Stimulated activated CD8-positive, alpha-beta memory T cell treated with anti-CD3 and anti-CD28 coated beads, Interleukin-15, amount 100 ng/mL, for 24 hours (primary cell): ENCODE measurements around the gene DCBLD1.
"Not testable (repeated sequence)": the region's sequence is repeated elsewhere in the genome, so short reads cannot be mapped to it uniquely, and the experiment has no call there.

ENCODE experiments used
- DNase-seq: peaks from one replicate; pipeline ENCODE4 v3.0.0-alpha.2; 2020; ENCODE audit warnings: low read depth

The DCBLD1 gene

DNA sequence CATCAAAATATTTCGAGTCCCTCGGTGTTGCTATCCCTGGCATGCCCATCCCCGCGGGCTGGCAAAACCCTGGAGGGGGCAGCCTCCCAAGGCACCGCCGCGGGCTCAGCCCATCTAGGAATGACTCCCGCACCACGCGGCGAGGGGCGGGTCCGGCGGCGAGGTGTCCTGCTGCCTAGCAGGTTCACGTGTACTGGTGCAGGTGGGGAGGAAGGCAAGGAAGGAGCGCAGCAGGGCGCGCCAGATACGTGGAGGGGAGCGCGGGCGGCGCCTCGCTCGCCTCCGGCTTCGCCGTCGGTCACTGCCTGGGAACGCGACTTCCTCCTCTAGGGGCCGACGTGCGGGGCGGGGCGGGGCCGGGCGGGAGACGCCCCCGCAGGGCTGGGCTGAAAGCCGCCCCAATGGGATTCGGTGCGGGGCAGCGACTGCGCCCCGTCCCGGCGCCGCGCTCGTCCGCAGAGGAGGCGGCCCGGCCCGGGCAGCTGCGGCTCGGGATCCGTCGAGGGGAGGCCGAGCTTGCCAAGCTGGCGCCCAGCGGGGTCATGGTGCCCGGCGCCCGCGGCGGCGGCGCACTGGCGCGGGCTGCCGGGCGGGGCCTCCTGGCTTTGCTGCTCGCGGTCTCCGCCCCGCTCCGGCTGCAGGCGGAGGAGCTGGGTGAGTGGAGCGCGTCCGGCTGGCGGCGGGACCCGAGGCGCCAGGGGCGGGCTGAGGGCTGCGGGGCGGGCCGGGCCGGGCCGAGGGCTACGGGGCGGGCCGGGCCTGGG lies at the start of gene DCBLD1:
TSS of gene DCBLD1 (plus strand) at position 435 of the 764 bp plus-strand sequence. CDS start at position 543, 108 bp downstream.
- peak; percentile 22 for DNase-seq

DNA sequence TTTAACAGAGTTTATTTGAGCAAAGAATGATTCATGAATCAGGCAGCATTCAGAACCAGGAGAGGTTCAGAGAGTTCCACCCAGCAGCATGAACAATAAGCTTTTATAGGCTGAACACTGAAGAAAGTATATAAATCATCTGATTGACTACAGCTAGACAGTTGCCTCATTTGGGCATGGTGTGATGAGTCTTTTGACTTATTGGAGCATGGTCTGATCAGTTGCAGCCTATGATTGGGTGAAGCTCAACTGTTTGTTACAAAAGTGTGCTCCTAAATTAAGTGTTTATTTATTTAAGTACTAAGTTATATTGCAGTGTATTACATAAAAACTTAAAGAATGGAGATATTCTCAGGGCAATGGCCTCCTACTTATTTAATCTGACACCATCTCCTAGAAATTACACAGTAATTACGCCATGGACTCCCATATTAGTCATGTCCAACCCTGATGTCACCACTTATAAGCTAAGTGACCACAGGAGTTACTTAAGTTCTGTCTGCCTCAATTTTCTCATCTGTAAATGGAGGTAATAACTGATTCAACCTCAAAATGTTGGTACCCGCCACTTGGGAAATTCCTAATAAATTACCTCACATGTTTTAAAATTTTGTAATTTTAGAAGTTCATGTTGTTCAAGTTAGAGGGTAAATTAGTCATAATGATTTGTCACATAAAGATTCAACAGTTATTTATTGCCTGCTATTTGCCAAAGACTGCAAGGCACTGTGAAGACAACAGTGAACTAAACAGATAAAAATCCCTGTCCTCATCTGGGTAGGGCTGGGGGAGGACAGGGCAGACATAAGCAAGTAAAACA lies 41.6 kb upstream of the DCBLD1 start:
- DNase-seq, result no peak

DNA sequence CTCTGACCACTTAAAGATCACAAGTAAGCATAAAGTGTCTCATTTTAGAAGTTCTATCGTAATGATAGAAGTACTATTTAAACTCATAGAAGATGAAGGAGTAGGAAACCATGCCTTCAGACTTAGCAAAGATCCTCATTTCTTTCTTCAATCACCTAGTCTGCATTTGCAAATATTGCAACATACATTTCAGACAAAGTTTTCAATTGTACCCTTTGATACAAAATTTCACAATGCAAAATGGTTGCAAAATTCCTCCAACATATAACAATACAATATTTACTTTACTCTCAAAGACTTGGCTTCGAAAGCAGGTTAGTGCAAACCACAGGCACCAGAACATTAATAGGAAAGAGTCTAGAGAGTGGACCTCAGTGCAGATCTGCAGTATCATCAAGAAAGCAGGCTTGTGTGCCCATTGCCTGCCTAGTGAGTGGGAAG lies 40.6 kb upstream of the DCBLD1 start:
- DNase-seq, result no peak

DNA sequence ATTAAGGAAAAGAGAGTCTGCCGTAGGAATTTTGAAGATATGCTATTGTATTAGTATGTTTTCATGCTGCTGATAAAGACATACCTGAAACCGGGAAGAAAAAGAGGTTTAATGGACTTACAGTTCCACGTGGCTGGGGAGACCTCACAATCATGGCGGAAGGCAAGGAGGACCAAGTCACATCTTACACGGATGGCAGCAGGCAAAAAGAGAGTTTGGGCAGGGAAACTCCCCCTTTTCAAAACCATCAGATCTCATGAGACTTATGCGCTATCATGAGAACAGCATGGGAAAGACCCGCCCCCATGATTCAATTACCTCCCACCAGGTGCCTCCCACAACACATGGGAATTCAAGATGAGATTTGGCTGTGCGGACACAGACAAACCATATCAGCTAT lies 40.2 kb upstream of the DCBLD1 start:
- DNase-seq, result not testable (repeated sequence)

DNA sequence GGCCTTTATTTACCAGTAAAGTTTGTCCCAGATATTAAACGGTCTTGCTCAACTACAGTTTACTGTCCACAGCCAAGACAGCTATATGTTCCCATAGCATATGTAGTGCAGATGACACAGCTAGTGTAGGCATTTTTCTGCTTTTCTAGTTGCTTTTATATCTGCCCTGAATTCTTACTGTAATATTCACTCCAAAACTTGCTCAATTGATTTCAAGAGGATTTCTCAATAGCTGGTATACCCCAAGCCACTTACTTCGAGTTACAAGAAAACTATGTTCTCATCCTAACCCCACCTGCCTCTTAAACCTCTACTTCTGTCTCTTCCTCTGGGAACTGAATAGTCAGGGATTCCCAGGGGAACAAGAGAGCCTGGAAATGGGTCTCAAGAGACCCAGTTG lies 37.9 kb upstream of the DCBLD1 start:
- no peak for DNase-seq

DNA sequence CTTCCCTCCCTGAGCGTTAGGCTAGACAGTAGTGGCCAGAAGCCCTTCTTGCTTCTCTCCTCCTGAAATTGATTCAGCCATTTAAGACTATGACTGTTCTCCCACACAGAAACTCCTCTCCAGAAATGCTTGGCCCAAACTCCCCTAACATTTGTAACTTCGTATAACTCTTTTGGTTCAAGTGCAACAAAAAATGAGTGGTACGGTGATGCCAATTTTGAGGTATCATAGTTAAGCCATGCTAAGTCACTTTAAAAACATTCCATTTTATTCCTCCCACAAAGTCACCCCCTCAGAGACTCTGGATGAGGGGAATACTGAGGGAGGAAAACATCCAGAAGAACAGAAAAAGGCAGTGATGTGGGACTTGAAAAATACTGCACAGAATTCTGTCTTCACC lies 35.6 kb upstream of the DCBLD1 start:
- no peak for DNase-seq

DNA sequence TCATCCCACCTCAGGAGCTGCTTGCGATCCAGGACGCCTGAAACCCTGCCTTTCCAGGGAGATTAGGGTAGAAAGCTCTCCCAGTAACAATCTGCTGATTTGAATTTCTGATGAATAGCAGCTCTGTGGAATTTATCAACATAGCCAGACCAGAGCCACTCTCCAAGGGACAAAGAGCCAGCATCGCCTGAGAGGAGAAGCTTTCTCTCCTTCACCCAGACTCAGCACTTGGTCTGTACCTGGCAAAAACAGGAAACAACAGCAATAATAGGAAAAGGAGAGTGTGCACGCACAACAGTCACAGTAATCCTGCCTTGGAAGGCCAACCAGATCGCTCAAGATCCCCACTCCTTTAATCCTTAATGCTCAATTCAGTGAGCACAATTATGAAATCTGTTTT lies 34.5 kb upstream of the DCBLD1 start:
- no peak for DNase-seq

DNA sequence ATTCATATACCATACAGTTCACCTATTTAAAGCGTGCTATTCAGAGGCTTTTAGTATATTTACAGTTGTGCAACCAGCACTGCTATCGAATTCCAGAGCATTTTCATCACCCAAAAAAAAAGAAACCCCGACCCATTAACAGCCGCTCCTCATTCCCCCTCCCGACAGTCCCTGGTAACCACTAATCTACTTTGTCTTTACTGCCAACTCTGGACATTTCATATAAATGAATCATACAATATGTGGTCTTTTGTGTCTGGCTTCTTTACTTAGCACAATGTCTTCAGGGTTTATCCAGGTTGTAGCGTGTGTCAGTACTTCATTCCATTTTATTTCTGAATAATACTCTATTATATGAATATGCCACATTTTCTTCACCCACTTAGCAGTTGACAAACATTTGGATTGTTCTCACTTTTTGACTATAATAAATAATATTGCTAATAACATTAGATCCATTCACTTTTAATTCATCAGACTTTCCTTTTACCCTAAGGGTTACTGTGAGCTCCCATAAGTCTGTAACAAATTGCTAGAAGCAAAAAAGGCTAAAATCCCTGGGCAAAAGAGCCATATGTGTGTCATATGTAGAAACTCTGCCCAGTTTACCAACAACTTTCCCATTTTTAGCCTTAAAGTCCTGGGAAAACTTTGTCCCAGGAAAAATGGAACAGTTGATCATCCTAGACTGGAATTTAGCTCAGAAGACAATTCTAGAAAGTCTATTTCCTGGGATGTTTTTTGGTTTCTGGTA lies 33.6 kb upstream of the DCBLD1 start:
- no peak for DNase-seq

DNA sequence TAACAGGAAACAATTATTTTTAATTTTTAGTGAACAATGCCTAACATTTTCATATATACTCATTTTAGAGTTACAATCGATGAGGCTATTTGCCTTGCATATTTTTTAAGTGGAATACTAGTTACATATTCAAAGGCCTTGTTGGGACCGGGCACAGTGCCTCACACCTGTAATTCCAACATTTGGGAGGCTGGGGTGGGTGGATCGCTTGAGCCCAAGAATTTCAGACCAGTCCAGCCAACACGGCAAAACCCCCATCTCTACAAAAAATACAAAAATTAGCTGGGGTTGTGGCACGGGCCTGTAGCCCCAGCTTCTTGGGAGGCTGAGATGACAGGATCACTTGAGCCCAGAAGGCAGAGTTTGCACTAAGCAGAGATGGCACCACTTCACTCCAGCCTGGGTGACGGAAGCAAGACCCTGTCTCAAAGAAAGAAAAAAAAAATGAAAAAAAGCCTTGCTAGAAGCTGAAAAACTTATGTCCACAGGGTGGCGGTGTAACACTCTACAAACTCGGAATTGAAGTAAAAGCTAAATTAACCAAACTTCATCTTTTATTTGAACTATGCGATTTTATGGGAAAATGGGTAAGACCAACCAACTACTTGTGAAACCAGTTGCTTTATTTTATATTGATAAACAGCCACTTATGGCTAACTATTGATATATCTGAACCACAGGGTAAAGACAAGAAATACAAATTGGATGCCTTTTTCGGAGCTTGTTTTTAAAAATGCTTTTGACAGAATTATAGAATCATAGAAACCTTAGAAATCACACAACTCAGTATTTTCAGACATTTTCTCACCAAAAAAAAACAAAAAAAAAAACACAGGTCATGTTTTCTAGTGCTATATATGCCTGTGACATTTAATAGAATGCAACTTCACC lies 32.7 kb upstream of the DCBLD1 start:
- no peak for DNase-seq

DNA sequence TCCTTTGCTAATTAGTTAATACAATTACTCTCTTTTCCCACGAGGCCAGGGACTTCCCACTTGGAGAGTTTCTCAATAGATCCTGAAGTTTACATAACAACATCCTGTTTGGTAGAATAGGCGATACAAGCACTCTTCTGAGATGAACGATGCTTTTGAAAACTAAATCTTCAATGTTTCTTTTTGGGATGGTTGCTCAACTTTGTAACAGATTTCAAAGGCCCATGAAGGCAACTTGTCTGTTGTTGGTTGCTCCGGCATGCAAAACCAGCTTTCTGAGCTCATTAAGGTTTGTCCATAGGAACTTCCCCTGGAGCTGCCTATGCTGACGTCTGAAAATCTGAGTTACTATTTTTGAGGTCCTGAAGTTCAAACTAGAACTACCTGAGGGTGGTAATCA lies 30.8 kb upstream of the DCBLD1 start:
- no peak for DNase-seq

DNA sequence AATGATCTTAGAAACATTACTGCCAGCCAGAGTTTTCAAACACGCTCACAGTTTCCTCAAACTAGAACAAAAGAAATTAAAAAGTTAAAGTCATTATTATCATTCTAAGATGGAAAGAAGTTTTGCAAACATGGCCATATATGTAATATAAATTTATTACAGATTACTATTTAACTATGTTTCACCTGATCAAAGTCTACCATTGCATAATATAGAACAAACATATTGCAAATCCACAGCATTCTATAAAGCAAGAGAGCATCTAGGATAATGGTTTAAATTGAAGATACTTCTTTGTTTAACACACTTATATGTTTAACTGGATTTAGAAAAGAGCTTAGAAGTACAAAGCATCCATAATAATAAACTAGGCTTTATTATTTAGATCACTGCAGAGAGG lies 26.2 kb upstream of the DCBLD1 start:
- DNase-seq, result no peak

DNA sequence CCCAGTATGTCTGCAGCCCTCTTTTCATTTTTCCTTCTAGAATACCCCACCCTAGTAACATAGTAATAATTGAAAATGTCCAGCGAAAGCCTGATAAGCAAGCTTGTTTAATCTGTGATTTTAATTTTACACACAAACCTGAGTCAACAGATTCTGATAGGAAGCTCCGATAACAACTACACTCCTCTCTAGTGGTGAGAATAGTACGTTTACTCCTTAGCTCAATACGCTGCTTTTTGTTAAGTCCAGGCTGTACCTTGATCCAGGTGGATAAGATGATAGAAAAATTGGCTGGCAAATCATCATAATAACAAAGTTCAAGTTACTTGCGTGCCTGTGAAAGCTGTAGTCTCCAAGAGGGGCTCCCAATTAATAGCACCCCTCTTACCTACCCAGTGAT lies 25.5 kb upstream of the DCBLD1 start:
- no peak for DNase-seq

DNA sequence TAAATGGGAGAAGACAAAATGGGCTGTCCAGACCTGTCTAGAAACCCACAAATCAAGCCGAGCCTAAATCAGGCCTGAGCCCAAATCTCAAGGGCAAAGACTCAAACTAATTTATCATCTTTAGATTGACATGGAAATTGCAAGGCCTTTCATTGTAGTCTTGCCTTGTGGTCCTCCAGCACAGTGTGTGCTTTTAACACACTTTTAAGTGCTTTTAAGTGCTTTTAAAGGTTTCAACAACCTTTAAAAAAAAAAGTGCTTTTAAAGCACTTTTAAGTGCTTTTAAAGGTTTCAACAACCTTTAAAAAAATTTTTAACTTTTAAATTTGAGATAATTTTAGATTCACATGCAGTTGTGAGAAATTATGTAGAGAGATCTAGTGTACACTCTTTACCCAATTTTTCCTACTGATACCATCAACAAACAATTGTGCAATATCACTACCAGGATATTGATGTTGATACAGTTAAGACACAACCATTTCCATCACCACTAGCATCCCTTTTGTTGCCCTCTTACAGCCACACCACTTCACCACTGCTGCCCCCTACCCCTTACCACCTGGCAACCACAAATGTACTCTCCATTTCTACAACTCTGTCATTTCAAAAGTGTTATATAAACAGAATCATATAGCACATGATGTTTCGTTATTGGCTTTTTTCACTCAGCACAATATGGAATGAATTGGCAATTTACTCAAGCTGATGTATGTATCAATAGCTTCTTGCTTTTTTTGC lies 23.1 kb upstream of the DCBLD1 start:
- DNase-seq, result no peak

DNA sequence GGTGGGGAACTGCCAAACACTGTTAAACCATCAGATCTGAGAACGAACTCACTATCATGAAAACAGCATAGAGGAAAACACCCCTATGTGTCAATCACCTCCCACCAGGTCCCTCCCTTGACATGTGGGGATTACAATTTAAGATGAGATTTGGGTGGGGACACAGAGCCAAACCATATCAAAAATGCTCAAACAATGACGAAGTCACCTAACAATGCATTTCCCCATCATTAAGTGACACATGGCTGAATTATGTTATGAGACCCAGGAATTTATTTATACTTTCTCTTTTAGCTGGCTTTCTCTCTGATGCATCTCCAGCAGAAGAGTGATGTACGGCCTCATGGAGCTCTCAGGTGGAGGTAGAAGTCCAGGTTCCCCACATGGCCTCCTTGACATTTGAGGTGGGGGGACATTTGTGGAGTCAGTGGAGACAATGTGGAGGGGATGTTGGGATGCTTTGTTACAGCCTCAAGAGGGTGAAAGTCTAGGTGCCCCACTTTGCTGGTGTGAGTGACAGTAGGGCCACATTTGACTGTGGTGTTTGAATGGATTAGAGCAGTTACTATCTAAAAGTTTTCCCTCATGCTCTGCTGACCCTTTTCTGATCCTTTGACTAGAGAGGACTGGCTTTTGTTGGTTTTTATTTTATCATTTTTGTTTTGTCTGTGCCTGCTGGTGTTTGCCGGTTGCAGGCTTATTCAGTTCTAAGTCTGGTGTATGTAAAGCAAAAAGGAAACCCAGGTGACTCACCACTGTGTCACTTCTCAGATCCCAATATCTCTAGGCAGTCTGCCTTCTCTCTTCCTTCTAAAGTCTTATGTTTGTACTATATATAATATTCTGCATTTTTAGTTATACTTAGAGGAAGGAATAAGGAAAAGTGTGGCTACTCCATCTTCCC lies 18.5 kb upstream of the DCBLD1 start:
- no peak for DNase-seq

DNA sequence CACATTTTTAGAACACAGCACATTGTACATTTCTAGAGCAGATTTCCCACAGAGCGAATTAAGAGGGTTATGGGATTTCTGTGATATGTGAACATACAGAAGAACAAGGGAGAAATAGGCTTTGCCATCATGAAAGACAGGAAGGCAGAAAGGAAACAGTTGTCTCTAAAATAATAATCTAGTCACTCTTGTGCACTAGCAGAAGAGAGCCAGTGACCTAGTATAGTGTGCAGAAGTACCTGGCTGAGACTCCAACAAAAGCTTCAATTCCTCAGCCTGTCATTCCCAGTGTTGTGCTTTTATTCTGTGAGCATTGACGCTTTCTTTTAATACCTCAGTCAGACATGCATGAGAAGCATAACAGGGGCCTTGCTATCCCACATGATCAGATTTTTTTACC lies 17.8 kb upstream of the DCBLD1 start:
- no peak for DNase-seq

DNA sequence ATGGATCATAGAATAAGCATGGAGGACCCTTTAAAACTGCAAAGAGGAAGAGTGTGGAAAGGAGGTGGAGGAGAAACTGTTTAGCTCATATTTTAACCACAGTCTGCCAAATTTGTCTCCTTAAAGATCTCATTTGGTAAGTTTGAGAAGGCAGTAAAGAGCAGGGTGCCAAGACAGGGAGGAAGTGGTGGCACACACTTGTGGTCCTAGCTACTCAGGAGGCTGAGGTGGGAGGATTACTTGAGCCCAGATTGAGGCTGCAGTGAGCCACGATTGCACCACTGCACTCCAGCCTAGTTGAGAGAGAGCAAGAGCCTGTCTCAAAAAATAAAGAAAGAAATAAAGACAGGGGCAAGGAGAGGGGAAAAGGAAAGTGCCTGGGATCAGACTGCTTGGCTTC lies 16.8 kb upstream of the DCBLD1 start:
- no peak for DNase-seq

DNA sequence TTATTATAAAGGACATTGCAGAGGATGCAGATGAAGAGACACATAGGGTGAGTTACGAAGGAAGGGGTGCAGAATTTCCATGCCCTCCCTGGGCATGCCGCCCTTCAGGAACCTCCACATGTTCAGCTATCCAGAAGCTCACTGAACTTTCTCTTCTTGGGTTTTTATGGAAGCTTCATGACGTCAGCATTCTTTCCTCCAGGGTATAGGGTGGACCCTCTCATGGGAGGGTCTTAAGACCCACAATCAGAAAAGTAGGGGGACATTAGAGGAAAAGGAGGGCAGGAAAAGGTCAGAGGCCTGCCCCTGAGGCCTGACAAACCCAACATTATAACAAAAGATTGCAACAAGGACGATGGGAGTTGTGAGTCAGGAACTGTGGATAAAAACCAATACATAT lies 14.6 kb upstream of the DCBLD1 start:
- DNase-seq, result no peak

DNA sequence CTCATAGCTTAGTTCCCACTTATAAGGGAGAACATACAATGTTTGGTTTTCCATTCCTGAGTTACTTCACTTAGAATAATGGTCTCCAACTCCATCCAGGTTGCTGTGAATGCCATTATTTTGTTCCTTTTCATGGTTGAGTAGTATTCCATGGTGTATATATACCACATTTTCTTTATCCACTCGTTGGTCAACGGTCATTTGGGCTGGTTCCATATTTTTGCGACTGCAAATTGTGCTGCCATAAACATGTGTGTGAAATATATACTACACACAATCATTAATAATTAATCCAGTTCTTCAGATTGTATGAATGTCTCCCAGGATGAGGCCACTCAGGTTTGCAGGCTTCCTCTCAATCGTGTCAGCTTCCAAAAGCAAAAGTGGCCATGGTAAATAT lies 13.9 kb upstream of the DCBLD1 start:
- not testable (repeated sequence) for DNase-seq

DNA sequence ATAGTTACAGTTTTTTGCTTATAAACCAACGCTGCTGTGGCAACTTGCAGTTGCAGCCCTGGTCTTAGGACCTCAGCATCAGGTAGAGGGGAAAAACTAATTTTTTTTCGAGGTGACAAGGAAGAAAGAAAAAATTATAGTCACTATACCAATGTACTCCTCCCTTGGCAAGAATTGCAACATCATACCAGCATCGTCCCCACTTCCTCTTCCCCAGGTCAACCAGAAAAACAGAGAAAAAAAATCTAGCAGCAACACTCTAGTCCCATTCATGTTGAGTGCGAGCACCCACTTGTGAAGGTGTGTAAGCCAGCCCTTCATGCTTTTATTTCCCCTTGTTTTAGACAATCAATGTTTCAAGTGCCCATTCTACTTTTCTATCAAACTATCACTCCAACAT lies 13.1 kb upstream of the DCBLD1 start:
- DNase-seq, result no peak

DNA sequence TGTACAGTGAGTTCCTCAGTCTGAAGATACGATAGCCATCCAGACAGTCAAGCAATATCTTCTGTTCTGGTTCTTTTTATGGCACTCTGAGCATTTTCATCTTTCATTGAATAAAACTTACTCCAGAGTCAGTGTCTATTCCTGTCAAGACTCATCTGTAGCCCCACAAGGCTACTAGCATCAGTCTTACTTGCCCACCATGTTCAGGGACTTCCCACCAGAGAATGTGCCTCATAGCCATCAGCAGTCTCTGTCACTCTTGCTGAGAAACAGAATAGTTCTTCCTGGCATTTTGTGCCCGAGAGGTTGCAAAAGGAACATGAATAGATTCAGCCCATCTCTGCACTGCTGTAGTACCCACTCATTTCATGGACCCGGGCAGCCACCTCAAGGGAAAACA lies 12.7 kb upstream of the DCBLD1 start:
- DNase-seq, result no peak
